Right renal pelvis (tissue), 4 donors: ENCODE results near the gene TPSB2. TPM values are rescaled to one million over a fixed set of nuclear protein-coding genes. Genes with fewer than 3 reads are reported as not detected.
"Not testable (repeated sequence)": the region's sequence is repeated elsewhere in the genome, so short reads cannot be mapped to it uniquely, and the experiment has no call there.

ENCODE experiments used
- DNase-seq, 4 donors: peaks; one replicate each; pipeline ENCODE4 v3.0.0-alpha.2; 2013; ENCODE audit warnings: low read depth in 4 of 4, low spot score in 3 of 4, missing footprints in 1 of 4
- polyA plus RNA-seq, 4 donors: library from polyadenylated mRNA; unstranded; fragments of 120-200 nt; gene quantifications; one replicate each; pipeline ENCODE4 v1.2.1, GENCODE V29; 2013; ENCODE audit not compliant: insufficient read length in 4 of 4

The TPSB2 gene
- polyA plus RNA-seq, 4 donors, result 0.16 TPM; not detected in 3

DNA sequence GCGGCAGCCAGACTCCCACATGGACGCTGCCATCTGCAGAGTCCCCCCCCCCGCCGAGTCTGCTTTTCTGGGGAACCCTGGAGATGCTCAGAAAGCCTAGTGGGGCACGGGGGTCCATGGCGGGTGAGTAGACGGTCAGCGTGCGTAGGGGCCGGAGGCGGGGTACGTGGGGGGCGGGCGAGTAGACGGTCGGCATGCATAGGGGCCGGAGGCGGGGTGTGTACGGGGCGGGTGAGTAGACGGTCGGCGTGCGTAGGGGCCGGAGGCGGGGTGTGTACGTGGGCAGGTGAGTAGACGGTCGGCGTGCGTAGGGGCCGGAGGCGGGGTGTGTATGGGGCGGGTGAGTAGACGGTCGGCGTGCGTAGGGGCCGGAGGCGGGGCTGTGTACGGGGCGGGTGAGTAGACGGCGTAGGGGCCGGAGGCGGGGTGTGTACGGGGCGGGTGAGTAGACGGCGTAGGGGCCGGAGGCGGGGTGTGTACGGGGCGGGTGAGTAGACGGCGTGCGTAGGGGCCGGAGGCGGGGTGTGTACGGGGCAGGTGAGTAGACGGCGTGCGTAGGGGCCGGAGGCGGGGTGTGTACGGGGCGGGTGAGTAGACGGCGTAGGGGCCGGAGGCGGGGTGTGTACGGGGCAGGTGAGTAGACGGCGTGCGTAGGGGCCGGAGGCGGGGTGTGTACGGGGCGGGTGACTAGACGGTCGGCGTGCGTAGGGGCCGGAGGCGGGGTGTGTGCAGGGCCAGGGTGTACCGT is 44.4 kb downstream of the TPSB2 start:
- DNase-seq, result not testable (repeated sequence)

DNA sequence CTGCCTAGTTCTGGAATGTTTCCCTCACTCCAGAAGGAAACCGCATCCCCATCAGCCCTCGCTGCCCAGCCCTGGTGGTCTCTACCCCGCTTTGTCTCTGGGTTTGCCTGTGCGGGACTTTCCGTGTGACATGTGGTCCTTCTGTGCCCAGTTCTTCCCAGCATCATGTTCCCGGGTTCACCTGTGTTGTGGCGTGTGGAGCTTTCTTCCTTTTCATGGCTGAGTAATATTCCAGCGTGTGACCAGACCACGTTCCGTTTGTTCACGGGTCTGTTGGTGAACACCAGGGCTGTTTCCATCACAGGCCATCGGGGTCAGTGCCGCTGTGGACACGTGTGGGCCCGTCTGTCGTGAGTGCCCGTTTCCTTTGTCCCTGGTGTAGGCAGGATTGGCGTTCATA is 45.0 kb downstream of the TPSB2 start:
- no peak for DNase-seq

DNA sequence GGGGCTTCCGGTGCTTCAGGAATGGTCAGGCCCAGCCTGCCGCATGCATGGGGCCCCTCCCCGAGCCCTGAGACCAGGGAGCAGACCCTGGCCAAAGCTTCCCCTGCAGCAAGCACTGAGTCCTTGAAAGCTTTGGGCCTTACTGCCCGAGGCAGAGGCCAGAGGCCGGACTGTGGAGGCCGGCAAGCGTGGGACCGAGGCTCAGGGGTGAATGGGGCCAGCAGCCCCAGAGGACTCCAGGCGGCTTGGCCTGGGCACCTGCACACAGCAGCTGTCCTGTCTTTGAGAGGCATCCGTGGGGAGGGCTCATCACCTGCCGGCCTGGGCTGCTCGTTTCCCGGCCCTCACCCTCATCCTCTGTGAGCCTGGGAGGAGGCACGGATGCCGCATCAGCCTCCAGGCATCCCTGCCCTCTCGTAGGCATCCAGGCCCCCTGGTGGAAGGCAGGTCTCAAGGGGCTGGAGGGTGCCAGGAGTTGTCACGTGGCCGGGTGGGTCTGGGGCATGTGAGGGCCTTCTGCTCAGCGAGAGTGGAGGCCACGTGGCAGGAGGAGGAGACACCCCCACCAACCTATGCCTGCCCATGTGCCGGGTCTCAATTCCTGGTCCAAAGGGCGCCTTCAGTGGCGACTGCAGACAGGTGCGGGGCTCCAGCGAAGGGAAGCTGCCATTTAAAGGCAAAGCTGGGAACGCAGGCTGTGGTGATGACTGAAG is 45.7 kb downstream of the TPSB2 start:
- DNase-seq, result no peak

DNA sequence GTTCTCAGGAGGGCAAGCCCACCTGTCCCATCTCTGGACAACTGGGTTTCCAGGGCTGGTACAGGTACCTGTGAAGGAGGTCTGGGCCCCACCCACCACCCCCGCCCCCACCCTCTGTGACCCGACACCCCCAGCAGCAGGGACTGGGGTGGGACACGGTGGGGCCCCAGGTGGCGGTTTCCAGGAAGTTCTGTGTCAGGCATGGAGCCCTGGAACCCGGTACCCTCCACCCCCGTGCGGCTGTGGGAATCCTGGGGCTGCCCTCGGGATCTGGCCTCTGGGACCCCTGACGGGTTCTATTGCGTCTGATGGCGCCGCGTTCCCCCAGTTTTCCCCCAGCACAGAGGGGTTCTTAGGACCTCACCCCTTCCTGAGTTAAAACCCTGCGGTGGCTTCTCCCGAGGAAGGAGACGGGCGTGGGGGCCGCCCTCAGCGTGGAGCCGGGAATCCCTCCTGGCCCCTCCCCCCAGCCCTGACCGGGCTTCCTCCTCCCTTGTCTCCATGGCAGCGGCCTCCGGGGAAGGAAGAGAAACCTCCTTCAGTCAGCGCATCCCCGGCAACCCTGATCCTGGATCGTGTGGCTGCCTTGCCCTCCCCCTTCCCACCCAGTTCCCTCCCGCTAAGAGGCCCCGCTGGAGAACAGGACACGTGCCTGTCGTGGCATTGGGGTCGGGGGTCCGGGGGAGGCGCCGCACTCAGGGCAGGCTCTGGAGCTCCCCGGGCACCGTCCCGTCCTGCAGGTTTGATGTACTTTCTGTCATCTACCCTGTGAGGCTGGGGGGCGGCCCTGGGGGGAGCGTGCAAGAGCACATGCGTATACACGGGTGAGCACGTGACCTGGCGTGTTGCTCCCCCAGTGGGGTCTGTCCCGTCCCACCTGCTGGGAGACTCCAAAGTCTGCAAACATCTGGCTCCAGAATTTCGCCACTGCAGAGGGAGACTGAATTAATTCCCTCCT is 46.8 kb downstream of the TPSB2 start:
- DNase-seq, result peak in 1 of 4 donors; percentile 63

DNA sequence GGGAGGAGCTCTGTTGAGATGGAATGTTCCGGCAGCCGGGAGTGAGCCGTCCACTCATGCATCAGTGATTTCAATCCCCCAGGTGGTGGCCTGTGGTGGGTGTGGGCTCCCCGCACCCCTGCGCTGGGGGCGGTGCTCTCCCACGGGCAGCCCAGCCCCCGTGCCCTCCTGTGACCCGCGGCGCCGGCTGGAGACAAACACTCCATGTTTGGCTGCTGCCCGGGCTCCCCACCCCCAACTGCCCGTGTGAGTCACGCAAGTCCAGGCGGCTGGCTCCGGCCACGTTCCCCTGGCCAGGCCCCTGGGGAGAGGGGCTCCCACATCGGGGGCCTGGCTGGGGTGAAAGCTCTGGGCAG is 47.7 kb downstream of the TPSB2 start:
- DNase-seq, result peak in 2 of 4 donors; percentile 62 to 77

DNA sequence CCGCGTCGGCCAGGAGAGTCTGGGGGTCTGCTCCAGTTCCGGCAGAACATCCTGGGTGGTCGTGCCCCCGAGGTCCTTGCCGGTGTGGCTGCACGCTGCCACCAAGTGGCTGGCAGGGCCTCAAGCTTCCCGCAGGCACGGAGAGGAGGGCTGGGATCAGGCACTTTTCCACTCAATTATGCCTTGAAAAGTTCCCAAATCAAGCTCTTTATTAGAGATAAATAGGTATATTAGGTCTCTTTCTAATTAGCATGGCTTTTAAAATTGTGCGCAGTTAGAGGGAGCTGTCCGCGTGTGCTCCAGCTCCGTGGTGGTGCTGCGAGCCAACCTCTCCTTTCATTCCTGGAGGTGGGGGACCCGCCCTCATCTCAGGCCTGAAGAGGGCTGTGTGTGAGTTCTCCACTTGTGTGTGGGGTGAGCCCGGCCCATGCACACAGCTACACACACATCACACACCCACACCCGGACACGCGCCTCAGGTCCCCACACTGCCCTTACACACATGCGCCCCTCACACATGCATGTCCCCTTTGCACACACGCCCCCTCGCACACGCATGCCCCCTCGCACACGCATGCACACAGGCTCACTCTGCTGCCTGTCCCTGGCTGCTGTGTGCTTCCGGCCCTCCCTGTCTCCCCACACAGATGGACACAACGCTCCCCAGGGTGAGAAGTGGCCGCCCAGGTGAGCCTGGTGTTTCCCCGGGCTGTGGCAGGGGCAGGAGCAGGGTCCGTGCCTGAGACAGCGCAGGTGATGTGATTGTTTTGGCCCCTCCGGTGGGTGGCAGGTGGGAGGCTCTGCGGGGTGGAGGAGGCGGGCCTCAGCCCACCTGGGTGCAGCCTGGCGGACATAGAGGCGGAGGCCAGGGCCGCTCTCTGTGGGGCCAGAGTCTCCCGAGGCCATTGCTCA is 48.3 kb downstream of the TPSB2 start:
- no peak for DNase-seq

DNA sequence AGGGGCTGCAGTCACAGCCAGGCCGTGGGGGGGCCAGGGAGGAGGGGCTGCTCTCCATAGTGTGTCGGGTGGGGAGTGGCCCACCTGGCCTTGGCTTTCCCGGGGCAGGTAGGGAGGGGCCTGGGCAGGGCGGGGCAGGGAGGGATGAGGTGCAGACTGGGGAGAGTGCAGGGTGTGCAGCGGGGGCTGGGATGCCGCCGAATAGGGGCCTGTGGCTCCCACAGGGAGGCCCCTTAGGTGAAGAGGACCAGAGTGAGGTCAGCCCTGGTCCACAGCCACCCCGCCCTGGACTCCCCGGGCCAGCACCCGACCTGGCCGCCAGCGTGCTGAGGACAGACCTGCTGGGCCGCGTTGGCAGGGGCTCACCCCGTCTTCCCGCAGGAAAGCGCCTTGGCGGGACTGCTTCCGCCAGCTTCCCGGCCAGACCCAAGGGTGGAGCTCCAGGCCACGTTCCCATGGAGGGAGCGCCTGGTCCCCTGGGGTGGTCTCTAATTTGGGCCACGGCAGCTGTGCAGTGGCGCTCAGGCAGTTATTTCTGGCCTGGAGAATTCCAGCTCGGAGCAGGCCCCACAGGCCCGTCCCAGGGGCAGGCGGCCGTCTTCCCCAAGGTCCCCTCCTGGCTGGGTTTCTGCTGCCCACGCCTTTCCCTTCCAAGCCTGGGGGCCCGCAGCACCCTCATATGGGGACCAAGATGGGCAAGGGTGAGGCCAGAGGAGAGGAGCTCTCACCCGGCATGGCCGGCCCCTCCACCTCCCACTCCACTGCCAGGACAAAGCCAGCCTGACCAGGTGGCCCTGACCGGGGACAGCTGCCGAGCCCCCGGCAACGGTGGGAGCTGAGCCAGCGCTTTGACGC is 49.2 kb downstream of the TPSB2 start:
- no peak for DNase-seq

Other genes with a start within 250 kb of the TPSB2 start
- gene SOX8, start 248.4 kb downstream of the TPSB2 start, polyA plus RNA-seq, result 1 to 10 TPM; 2.6 to 5.7 (median 4.0) TPM
- under 1 TPM; 0.11 to 0.34 (median 0.23) TPM for gene SSTR5, start 157.4 kb downstream of the TPSB2 start, polyA plus RNA-seq
- gene C1QTNF8, start 133.9 kb downstream of the TPSB2 start, polyA plus RNA-seq, result under 1 TPM in 1 of 4 donors, not detected in 3; 0.05 TPM
- 10 to 100 TPM; 17.1 to 31.1 (median 18.5) TPM for gene CACNA1H, start 77.1 kb downstream of the TPSB2 start, polyA plus RNA-seq
- gene TPSG1, start 4.9 kb downstream of the TPSB2 start, polyA plus RNA-seq, result 1 to 10 TPM in 2 of 4 donors, under 1 TPM in 2; 0.47 to 1.6 (median 0.90) TPM
- gene TPSAB1, start 10.5 kb upstream of the TPSB2 start, polyA plus RNA-seq, result under 1 TPM in 3 of 4 donors, not detected in 1; 0.09 to 0.36 (median 0.25) TPM
- under 1 TPM in 1 of 4 donors, not detected in 3; 0.55 TPM for gene TPSD1, start 25.9 kb upstream of the TPSB2 start, polyA plus RNA-seq
- 100 to 1,000 TPM; 169 to 186 (median 176) TPM for gene UBE2I, start 79.5 kb upstream of the TPSB2 start, polyA plus RNA-seq
- 1 to 10 TPM; 3.9 to 8.5 (median 4.7) TPM for gene BAIAP3, start 103.5 kb upstream of the TPSB2 start, polyA plus RNA-seq
- gene TSR3, start 121.7 kb upstream of the TPSB2 start, polyA plus RNA-seq, result 10 to 100 TPM; 37.9 to 62.9 (median 46.1) TPM
- 10 to 100 TPM; 57.3 to 69.5 (median 60.3) TPM for gene GNPTG, start 121.7 kb upstream of the TPSB2 start, polyA plus RNA-seq
- gene UNKL, start 184.5 kb upstream of the TPSB2 start, polyA plus RNA-seq, result 10 to 100 TPM; 14.2 to 21.1 (median 17.0) TPM
- 10 to 100 TPM; 12.5 to 18.3 (median 14.8) TPM for gene UQCC4, start 190.6 kb upstream of the TPSB2 start, polyA plus RNA-seq
- under 1 TPM in 1 of 4 donors, not detected in 3; 0.26 TPM for gene PERCC1, start 200.9 kb upstream of the TPSB2 start, polyA plus RNA-seq
- gene CCDC154, start 214.4 kb upstream of the TPSB2 start, polyA plus RNA-seq, result 1 to 10 TPM; 2.2 to 3.5 (median 2.7) TPM
- 10 to 100 TPM; 43.4 to 62.1 (median 48.6) TPM for gene CLCN7, start 244.8 kb upstream of the TPSB2 start, polyA plus RNA-seq